ENCODE data around the gene COL20A1.

- TF ChIP-seq CTCF (IDR thresholded peaks at IDR 0.05): no peak
- no peak for TF ChIP-seq EZH2 (IDR thresholded peaks at IDR 0.05; ENCODE audit: borderline replicate concordance, insufficient read depth, low read depth, low read length, poor library complexity, severe bottlenecking)
Observed at GRCh38 chr20:63380346-63380870, 87.4 kb downstream of the COL20A1 start.

Measured in B cell (primary cell).